Stimulated activated CD8-positive, alpha-beta memory T cell treated with anti-CD3 and anti-CD28 coated beads, Interleukin-12 subunit alpha, Interleukin-12 subunit beta, amount 100 ng/mL, for 24 hours (primary cell): Measurements from ENCODE around the gene MED27.
"Not testable (repeated sequence)": the region's sequence is repeated elsewhere in the genome, so short reads cannot be mapped to it uniquely, and the experiment has no call there.

Source experiments
- DNase-seq: peaks from one replicate; pipeline ENCODE4 v3.0.0-alpha.2; 2020; ENCODE audit errors: extremely low read depth

The MED27 gene

DNA sequence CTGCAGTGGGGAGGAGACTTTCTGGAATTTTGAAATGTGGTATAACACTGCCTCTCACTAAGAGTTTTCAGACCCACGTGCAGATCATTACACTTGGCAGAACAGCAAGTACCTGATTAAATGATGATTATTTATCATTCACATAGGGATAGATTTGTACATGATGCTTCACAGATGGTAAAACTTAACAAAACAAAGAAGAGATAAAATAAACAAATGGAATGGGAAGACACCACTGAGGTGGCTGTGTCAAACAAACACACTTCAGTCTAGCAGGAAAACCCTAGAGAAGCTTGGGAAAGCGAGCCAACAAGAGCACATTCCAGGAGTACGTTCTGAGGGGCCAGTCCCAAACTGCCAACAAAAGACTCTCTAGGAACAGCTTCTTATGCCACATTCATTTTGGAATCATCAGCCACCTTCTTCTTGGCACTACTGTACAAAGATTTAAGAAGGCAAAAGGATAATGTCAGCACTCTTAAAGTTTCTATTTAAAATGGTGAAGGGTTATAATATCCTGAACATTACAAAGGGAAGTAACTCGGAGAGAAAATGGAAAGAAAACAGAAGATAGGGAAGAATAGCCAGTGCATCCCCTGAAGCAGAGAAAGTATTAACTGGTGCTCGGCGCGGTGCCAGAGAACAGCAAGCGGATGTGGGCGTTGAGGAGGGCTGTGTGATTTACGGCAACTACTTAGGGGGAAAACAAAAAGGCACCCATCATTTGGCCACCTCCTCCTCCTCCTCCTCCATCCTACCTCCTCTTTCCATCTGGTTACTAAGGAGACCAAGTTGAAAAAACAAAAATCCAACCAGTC, 1.6 kb downstream of the MED27 start:
- no peak for DNase-seq

DNA sequence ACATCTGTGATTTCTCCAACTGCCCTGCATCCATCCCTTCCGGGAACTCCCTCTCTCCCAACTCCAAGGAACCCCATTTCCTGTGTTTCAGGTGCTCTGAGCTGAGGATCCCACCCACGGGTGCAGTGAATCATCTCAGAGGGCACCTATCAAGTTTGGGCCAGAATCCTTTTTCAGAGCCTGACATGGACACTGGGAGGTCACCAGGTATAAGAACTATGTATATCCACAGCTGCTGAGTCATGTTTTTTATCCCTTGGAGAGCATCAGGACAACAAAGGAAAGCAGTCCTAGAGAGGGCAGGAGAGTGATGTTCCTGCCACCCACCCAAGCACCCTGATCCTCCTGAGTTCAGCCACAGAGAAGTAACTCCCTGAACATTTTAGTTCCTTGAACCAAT, 3.8 kb downstream of the MED27 start:
- DNase-seq = no peak

GRCh38 chr9:132074736-132075135, 4.9 kb downstream of the MED27 start:
- no peak for DNase-seq

- no peak for DNase-seq
Observed at GRCh38 chr9:132071847-132072507, 7.7 kb downstream of the MED27 start.

DNA sequence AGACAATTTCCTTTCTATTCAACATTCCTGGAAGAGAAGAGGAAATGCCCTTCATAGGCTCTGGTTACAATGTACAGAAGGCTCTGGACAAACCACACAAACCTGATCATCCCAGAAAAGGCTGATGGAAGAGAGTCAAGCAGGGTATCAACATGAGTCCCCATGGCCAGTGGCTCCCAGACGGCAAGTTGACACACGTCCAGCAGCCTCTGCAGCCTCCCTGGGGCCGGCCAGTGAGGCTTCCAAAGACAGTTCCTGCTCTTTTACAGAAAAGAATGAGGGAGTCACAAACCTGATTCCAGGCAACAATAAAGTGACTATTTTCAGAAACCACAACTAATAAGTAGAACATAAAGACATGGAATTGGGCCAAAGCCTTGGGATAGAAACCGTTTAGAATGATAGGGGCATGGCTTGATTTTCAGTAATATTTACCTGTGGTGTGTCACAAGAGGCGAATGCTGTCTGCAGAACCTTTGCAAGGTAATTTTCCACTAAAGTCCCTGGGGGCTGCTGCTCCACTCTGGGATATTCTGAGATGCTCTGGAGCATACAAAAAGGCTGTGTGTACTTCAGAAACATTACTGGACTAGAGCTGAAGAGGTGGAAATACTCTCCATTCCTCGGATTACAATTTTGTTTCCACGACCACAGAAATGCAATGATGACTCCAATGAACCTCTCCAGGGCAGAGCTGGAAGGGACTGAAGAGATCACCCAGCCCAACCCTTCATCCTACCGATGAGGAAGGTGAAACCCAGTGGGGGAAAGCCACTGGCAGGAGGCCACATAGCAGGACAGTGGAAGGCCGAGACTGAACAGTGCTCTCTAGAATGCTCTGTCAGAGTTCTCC, 10.4 kb downstream of the MED27 start:
- DNase-seq = no peak

GRCh38 chr9:132068605-132069004, 11.1 kb downstream of the MED27 start:
- DNase-seq = no peak

DNA sequence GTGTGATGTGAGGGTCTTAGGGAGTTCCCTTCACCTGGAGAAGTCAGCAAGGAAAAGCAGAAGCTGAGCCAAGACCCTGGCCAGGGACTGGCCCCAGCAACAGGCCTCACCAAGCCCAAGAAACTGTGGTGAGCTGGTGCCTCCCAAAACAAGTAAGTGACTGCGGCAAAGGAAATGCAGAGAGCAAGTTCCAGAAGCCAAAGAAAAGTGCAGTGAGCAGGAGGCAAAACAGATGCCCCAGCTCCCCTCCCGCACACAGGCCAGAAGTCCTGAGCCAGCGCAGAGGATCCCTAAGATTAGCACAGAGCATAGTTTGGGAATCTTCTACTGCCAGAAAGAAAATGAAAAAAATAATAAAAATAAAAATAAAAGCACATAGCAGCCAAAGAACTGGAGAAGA, 13.2 kb downstream of the MED27 start:
- no peak for DNase-seq

DNA sequence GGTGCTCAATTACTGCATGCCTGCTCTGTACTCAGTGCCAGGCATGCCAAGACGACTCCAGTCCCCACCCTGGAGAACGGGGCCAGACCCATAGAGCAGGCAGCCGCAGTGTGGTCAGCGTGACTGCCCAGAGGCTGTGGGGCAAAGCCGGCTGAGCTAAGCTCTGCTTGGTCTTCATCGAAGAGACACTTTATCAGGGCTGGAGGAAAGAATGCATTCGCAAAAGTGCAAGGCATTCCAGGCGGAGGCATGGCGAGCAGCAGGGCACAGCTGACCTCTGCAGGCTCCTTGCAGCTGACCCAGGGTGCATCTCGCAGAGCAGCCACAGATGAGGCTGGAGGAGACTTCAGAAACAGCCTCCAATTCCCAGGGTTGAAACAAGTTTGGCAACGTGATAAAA, 13.6 kb downstream of the MED27 start:
- no peak for DNase-seq

- DNase-seq = no peak
Observed at GRCh38 chr9:132063281-132063680, 16.4 kb downstream of the MED27 start.

DNA sequence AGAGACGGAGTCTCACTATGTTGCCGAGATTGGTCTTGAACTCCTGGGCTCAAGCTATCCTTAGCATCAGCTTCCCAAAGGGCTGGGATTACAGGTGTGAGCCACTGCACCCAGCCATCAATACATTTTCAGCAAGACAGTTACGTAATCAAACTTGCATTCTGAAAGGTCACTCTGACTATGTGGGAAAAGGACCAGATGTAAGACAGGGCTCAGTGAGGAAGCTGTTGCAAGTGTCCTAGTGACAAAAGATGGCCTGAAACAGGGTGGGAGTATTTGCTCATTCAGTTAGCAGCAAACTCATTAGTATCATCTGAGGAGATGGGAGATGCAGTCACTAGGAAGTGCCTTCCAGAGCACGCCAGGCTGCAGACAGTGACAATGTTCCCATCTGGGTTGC, 16.9 kb downstream of the MED27 start:
- no peak for DNase-seq

DNA sequence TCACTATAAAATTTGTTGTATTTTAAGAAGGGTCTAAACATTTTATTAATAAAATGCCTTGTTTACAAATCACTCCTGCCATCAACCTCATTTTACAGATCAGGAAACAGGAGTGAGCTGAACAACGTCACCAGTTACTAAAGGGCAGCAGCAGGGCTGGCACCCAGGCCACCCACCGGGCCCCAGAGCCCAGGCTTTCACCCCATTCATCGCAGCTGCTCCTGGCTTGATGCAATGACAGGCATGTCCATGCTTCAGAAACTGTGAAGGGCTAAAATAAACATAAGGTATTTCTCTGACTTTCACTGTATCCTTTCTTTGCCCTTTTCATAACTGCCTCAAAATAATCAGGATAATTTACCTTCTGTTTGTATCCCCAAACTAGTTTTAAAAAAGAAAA, 18.1 kb downstream of the MED27 start:
- DNase-seq = no peak

GRCh38 chr9:132059361-132059760, 20.3 kb downstream of the MED27 start:
- no peak for DNase-seq

DNA sequence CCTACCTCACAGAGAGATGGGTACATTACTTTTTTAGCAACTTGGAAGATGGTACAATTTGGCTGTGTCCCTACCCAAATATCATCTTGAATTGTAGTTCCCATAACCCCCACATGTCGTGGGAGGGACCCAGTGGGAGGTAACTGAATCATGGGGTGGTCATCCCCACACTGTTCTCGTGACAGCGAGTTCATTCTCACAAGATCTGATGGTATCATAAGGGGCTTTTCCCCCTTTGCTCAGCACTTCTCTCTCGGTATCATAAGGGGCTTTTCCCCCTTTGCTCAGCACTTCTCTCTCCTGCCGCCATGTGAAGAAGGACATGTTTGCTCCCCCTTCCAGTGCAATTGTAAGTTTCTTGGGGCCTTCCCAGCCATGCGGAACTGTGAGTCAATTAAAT, 21.4 kb downstream of the MED27 start:
- not testable (repeated sequence) for DNase-seq

GRCh38 chr9:132056717-132057560, 22.7 kb downstream of the MED27 start:
- no peak for DNase-seq

GRCh38 chr9:132055756-132056155, 23.9 kb downstream of the MED27 start:
- DNase-seq = no peak

DNA sequence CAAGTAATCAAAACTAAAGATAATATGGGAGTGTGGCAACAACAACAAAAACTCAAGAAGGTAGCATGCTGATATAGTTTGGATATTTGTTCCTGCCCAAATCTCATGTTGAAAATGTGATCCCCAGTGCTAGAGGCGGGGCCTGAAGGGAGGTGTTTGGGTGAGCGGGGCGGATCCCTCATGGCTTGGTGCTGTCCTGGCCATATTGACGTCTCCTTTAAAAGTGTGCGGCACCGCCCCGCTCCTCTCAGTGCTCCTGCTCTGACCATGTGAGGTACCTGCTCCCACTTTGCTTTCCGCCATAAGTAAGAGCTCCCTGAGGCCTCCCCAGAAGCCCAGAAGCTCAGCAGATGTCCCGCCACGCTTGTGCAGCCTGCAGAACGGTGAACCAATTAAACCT, 25.6 kb downstream of the MED27 start:
- no peak for DNase-seq

- DNase-seq = no peak
Observed at GRCh38 chr9:132049900-132050299, 29.8 kb downstream of the MED27 start.

DNA sequence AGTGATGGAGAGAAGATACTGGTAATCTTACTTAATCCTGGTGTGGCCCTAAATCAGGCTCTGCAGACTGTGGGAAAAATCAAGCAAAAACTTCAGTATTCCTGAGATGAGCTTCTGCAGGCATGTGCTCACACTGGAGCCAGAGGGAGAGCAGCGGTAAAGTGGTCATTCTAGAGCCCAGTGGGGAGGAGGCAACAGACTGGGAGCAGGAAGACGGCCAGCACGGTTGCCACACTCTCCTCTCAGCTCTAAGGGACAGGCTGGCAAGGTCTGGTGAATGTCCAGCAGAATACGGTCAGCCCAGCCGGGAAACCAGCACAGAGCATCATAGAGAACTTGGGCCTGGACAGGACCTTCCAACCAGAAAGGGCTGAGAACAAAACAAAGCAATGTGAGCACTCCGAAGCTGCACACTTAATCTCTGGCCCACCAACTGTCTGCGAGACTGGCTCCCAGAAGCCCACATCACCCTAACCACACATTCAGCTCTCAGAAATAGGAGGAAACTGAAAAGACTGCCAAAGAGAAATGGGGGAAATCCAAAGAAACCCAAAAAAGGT, 30.3 kb downstream of the MED27 start:
- DNase-seq = no peak

GRCh38 chr9:132048201-132048600, 31.5 kb downstream of the MED27 start:
- DNase-seq = no peak

GRCh38 chr9:132046456-132046855, 33.2 kb downstream of the MED27 start:
- no peak for DNase-seq

DNA sequence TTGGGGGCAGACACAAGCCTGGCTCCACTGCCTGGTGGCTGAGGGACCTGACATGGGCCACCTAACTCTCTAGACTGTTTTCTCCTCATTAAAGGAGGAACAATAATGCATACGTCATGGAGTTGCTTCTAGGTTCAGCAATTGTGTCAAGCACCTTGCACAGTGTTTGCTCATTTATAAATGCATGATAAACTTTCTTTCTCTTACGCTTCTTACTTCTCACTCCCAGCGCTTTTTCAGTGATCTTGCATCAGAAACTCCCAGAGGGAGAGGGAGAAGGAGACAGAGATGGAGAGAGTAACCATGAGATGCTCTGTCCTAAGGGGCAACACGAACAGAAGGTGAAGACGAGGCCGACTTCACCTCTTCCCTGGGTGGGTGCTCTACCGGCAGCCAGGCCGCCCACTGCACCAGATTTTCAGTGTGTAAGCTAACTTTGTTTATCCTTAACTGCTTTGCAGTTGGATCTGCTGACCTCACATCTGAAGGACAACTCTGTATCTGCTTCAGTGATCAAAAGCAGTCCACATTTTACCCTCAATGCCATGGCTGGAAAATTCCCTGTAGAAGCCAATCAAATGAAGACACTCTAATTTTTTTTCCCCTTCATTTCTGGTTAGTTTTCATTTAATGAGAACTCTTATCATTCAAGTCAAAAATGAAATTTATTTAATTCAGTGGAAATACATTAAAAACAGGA, 35.3 kb downstream of the MED27 start:
- no peak for DNase-seq
